Effector memory CD4-positive, alpha-beta T cell (primary cell): ENCODE measurements around the gene RBM47.
A peak's percentile ranks its signal among the peaks of the same experiment; 100 is the strongest.
"Not testable (repeated sequence)": the region's sequence is repeated elsewhere in the genome, so short reads cannot be mapped to it uniquely, and the experiment has no call there.

Experiments
- DNase-seq, 3 donors: peaks; one replicate each; pipeline ENCODE4 v3.0.0-alpha.2; 2020
- H3K27ac ChIP-seq: 2 replicates; pipeline ENCODE4 v1.7.0; 2013; ENCODE audit warnings: mild to moderate bottlenecking, low read length, moderate library complexity; ENCODE audit not compliant: insufficient read depth, poor library complexity, severe bottlenecking
- H3K27me3 ChIP-seq: replicated peaks from 2 replicates; pipeline ENCODE4 v1.7.0; 2013; ENCODE audit warnings: mild to moderate bottlenecking, low read length; ENCODE audit not compliant: insufficient read depth, control insufficient read depth, poor library complexity, severe bottlenecking
- H3K36me3 ChIP-seq: 2 replicates; pipeline ENCODE4 v1.7.0; 2013; ENCODE audit warnings: mild to moderate bottlenecking, low read length, moderate library complexity; ENCODE audit not compliant: control insufficient read depth, insufficient read depth
- H3K4me1 ChIP-seq: 2 replicates; pipeline ENCODE4 v1.7.0; 2013; ENCODE audit warnings: low read length, mild to moderate bottlenecking; ENCODE audit not compliant: control insufficient read depth, insufficient read depth, poor library complexity, severe bottlenecking
- H3K4me3 ChIP-seq: 2 replicates; pipeline ENCODE4 v1.7.0; 2013; ENCODE audit warnings: low read length, low read depth, mild to moderate bottlenecking; ENCODE audit not compliant: insufficient read depth, poor library complexity, severe bottlenecking
- H3K9me3 ChIP-seq: 2 replicates; pipeline ENCODE4 v1.7.0; 2013; ENCODE audit warnings: mild to moderate bottlenecking, low read length, moderate library complexity; ENCODE audit not compliant: control insufficient read depth

Gene RBM47

DNA sequence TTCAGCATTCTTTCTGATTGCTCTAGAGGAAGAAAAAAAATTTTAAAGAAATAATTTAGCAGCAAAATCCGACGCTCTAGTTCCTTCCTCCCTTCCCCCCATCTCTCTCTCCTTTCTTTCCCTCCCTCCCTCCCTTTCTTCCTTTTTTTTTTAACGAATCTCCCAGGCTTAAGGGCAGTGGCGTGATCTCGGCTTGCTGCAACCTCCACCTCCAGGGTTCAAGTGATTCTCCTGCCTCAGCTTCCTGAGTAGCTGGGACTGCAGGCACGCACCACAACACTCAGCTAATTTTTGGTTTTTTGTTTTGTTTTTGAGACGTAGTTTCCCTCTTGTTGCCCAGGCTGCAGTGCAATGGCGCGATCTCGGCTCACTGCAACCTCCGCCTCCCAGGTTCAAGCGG lies 75.0 kb downstream of the RBM47 start:
- DNase-seq, H3K4me3 ChIP-seq, H3K9me3 ChIP-seq, H3K4me1 ChIP-seq, H3K27me3 ChIP-seq, H3K36me3 ChIP-seq, H3K27ac ChIP-seq: not testable (repeated sequence)

DNA sequence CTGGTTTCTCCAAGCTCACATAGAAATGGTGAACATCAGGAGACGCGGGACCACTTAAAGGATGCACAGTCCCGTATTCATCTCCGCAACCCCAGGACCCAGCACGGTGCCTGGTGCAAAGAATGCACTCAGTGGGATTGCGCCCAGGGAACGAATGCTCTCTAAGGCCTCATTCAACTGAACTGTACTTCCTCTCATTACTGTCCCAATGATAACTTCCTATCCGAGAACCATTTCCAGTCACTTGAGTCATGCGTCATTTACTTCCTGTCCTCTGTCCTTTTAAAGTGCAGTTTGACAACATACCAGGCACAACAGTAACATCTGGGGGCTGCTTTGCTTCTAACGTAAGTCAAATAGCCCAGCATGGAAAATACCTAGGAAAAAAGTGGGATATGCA lies 75.7 kb downstream of the RBM47 start:
- Histone ChIP-seq H3K4me1 (no peaks in the 10 kb centered on the region), H3K4me3 (no peak overlapping the region), H3K27me3 (no peaks in the 10 kb centered on the region), H3K9me3 (no peaks in the 10 kb centered on the region), H3K36me3 (no peaks in the 10 kb centered on the region), H3K27ac (no peak overlapping the region)
- no peak for DNase-seq

DNA sequence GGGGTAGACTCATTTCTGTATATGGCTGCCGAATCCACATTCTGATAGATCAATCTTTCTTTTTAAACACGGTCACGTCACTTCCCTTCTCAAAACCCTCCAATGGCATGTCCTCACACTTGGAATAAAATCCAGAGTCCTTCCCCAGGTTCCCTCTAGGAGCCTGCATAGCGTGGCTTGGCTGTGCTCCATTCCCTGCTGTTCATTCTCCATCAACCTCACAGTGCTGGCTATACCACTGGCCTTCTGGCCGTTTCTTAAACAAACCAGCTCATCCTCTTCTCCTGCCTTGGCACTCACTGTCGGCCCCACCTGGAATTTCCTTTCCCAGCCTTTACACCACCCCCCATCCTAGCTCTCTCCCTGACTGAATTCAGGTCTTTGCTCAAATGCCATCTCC lies 77.1 kb downstream of the RBM47 start:
- no peaks in the 10 kb centered on the region for H3K4me1 ChIP-seq
- no peaks in the 10 kb centered on the region for H3K27me3 ChIP-seq
- no peak for DNase-seq
- no peak overlapping the region for H3K27ac ChIP-seq
- H3K4me3 ChIP-seq = no peak overlapping the region
- H3K9me3 ChIP-seq = no peaks in the 10 kb centered on the region
- H3K36me3 ChIP-seq = no peaks in the 10 kb centered on the region

DNA sequence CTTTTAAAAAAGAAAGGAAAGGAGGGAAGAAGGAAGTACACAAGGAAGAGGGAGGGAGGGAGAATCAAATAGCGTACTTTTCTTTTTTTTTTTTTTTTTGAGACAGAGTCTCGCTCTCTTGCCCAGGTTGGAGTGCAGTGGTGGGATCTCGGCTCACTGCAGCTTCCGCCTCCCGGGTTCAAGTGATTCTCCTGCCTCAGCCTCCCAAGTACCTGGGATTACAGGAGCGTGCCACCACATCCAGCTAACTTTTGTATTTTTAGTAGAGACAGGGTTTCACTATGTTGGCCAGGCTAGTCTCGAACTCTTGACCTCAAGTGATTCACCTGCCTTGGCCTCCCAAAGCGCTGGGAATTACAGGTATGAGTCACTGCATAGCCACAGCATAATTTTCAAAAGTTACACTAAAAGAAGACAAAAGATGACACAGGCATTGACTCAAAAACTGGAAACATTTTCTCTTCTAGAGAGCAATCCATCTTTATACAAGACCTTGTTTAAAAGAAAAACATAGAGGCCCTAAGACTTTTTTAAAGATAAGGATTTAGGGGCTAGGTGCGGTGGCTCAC lies 78.0 kb downstream of the RBM47 start:
- H3K4me1 ChIP-seq, DNase-seq: not testable (repeated sequence)

DNA sequence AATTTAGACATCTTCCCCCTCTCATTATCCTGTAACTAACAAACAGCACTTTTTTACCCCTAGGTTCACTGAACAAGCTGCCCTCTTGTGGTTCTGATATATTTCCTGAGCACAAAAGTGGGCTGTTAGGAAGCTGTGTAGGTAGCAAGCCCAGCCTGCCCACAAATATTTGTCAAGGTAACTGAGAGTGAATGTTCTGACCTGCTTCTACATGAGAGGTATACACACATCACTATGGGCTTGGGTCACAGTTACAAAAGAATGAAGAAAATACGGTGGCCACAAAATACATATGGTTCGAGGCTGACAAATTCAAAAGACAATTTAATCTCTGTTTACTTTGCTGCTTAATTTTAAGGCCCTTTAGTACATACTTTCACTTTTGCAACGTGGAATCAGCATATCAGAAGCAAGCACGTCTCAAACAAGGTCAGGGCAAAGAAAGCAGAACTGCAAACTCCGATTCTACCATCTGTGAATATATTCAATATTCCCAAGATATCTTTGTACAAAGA lies 78.7 kb downstream of the RBM47 start:
- no peaks in the 10 kb centered on the region for H3K9me3 ChIP-seq
- H3K27me3 ChIP-seq = no peaks in the 10 kb centered on the region
- H3K4me1 ChIP-seq = no peaks in the 10 kb centered on the region
- no peak for DNase-seq
- no peak overlapping the region for H3K27ac ChIP-seq
- H3K4me3 ChIP-seq = peak overlapping the region; percentile 38
- no peaks in the 10 kb centered on the region for H3K36me3 ChIP-seq

More for the DNA sequence above, 78.0 kb downstream of the RBM47 start:
- not testable (repeated sequence) for H3K9me3 ChIP-seq, H3K36me3 ChIP-seq, H3K27ac ChIP-seq, H3K27me3 ChIP-seq
- peak overlapping the region; percentile 38 for H3K4me3 ChIP-seq

DNA sequence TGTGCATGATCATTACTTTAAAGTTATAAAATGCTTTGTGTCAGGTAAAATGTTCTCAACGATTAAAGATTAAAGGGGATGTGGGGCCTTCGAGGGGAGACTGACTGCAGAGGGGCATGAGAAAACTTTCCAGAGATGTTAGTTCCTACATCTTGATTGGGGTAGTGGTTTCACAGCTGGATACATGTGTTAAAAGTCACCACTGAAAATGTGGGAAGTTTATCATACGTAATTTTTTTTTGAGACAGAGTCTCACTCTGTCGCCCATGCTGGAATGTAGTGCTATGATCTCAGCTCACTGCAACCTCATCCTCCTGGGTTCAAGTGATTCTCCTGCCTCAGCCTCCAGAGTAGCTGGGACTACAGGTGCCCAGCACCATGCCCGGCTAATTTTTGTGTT lies 79.5 kb downstream of the RBM47 start:
- Histone ChIP-seq H3K9me3 (no peaks in the 10 kb centered on the region), H3K4me1 (no peaks in the 10 kb centered on the region), H3K27ac (no peak overlapping the region), H3K36me3 (no peaks in the 10 kb centered on the region), H3K27me3 (no peaks in the 10 kb centered on the region), H3K4me3 (no peak overlapping the region)
- no peak for DNase-seq

DNA sequence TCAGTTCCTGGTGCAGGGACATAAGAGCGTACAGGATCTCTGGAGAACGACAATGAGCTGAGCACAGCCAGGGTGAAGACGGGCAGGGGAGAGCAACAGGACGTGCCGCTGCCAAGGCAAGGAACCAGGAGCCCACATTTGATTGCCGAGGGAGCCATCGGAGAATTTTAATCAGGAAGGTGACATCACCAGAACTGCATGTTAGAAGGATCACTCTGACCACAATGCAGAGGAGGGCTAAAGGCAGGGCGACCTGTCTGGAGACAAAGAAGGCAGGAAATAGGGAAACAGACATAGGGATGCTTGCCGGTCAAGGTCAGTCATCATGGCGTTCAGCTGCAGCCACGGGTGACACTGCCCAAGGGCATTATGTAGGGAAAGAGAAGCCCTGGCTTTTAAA lies 81.4 kb downstream of the RBM47 start:
- Histone ChIP-seq H3K27ac (no peak overlapping the region), H3K36me3 (no peaks in the 10 kb centered on the region)

DNA sequence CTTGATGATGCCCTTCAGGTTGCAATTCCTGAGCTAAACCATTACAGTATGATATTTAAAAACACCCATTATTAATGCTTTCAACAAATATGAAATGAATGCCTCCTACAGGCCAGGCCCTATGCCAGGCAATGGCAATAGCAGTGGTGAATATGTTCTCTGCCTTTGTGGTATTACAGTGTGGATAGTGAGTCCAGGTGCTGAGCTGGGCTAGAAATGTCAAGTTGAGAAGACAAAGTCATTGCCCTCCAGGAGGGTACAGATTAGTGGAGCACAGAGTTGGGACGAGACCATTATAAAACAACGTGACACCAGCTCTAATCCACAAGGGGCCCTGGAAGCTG lies 81.9 kb downstream of the RBM47 start:
- no peak for DNase-seq
- Histone ChIP-seq H3K36me3 (no peaks in the 10 kb centered on the region), H3K27ac (no peak overlapping the region), H3K4me1 (no peaks in the 10 kb centered on the region), H3K9me3 (no peaks in the 10 kb centered on the region), H3K4me3 (no peak overlapping the region), H3K27me3 (no peaks in the 10 kb centered on the region)

More for the DNA sequence above, 81.4 kb downstream of the RBM47 start:
- no peaks in the 10 kb centered on the region for H3K9me3 ChIP-seq
- H3K4me3 ChIP-seq = no peak overlapping the region
- H3K4me1 ChIP-seq = no peaks in the 10 kb centered on the region
- no peaks in the 10 kb centered on the region for H3K27me3 ChIP-seq
- no peak for DNase-seq

DNA sequence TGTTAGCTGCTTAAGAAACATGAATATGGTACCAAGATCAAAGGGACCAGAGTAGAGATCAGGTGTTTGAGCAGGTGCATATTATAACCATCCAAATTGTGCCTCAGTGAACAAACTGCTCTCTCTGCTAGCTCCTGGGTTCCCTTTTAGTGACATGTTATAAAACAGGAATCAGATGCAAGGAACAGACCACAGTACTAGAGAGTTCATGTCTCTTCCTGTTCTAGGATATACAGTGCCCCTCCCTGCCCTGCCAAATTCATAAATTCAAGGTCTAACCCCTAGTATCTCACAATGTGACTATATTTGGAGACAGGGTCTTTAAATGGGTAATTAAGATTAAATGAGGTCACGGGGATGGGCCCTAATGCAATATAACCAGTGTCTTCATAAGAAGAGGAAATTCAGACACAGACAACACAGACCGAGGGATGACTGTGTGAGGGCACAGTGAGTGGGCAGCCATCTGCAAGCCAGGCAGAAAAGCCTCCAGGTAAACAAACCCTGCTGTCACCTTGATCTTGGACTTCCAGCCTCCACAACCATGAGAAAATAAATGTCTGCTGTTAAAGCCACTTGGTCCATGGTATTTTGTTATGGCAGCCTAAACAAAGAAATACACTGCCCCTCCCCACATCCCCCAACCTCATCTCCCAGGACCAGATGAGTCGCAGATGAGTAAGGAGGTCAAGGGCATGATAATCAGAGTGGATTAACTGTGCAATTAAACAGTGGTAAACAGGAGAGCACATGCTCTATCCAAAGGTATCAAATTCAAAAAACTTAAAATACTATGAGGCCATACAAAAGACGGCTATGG lies 82.5 kb downstream of the RBM47 start:
- H3K36me3 ChIP-seq = no peaks in the 10 kb centered on the region
- no peaks in the 10 kb centered on the region for H3K4me1 ChIP-seq
- DNase-seq = no peak
- no peaks in the 10 kb centered on the region for H3K27me3 ChIP-seq
- H3K4me3 ChIP-seq = no peak overlapping the region
- no peak overlapping the region for H3K27ac ChIP-seq
- H3K9me3 ChIP-seq = no peaks in the 10 kb centered on the region

DNA sequence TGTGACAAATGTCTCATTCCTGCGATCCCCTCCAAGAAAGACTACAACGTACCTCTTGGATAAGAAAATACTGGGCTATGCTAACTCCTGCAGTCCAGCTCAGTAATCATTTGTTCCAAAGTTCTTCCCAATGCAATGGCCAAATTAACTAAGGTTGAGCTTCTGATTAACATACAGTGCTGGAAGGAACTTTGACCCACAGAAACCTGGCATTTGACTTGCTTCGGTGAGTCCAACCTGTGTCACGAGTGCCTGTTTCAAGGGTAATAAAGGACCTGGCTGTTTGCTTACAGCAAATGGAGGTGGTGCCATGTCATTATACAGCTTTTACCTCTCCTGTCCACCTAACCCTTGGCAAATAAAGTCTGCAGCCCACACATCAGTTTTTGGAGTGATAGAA lies 83.2 kb downstream of the RBM47 start:
- H3K27ac ChIP-seq = no peak overlapping the region
- no peaks in the 10 kb centered on the region for H3K4me1 ChIP-seq
- no peak for DNase-seq
- H3K36me3 ChIP-seq = no peaks in the 10 kb centered on the region
- H3K9me3 ChIP-seq = no peaks in the 10 kb centered on the region
- H3K27me3 ChIP-seq = no peaks in the 10 kb centered on the region
- no peak overlapping the region for H3K4me3 ChIP-seq
